M059J (cell line): ENCODE measurements around the gene LHFPL2. TPM values are rescaled to one million over a fixed set of nuclear protein-coding genes. Genes with fewer than 3 reads are reported as not detected.

Experiments used
- DNase-seq: peaks from one replicate; pipeline ENCODE4 v3.0.0-alpha.2; 2012; ENCODE audit warnings: low read depth
- total RNA-seq: library from RNA; depleted of rRNA; stranded (reverse); fragments of >200 nt; shearing (Covaris generic); gene quantifications from 2 replicates; pipeline ENCODE4 v1.2.3, GENCODE V29; 2014

The LHFPL2 gene
- total RNA-seq, 1 experiment from 2014 or later = 29.6 TPM

DNA sequence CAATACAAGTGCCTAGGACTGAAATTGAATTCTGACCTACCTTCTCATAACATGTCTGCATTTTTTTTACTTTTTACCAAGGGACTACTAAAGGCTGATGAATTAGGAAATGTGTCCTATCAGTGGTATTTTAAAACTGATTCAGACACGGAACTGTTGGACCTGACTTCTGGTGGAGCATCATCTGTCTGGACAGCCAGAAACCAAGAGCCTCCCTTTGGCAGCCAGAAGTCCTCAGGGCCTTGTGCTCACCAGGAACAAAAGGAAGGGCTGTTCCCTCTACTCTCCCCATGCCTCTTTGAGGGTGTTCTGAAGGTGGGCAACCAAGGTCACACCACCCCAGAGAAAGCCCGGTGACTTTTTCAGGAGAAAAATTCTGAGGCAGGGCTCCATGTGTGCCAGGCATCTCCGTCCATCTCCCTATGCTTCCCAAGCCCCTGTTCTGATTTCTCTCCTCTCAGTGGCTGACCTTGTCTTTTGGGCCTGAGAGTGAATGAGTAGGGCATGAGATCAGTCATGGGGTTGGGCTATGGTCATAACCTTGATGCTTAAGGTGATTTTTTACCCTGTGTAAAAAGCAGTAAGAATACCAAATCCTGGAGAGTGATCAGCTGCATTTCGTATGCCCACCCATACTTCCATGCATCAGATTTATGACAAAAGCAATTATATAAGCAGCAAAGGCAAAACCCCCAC lies 144.5 kb downstream of the LHFPL2 start:
- no peak for DNase-seq

DNA sequence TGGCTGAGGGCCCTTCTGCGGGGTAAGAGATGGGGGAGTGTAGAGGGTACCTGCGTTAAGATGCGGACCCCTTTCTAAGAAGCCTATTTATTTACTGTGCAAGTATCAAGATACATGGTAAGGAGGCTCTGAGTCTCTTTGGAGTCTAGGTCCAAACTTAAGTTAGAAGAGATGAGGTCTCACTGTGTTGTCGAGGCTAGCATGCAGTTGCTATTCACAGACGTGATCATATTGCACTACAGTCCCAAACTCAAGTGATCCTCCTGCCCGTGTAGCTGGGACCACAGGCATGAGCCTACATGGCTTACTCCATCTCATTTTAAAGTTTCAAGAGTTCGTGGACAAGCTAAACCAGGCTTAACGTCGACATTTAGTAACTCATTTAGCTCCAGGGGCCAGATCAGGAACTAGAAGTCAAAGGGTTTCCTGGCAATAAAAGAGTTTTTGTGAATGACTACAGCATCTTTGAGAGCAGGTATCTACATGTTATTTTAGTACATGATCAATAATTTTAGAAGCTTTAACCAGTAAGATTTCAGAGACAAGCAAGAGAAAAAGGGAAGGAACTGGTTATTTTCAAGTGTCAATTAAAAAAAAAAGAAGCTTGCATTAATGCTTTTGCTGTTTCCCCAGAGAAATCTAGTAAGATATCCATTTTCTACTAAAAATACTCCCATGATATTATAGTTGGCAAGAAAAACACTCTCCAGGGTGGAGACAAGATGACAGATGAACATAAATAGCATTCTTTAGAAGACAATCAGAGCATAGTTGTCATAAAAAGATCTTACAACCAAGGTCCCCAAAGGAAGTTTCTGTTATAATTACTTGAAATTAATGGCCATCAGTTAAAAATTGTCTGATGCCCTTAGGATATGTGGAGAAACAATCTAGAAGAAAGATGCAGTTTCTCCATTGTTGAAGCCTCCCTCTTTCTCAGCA lies 146.9 kb downstream of the LHFPL2 start:
- DNase-seq = peak; percentile 28

DNA sequence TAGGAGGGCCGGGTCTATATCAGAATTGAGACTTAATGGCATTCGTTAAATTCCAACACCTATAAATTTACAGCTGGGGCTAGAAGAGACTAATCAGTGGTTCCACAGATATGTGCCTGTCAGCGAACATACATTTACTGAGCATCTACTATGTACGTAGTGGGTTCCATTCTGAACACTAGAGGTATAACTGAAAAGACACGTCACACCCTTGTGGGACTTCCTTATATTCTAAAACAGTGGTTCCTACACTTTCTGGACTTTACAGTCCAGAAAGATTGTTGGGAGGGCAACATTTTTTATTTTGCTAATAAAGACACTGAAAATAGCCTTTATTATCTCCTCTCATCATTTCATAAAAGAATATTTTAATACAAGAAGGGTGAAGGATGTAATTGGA lies 147.7 kb downstream of the LHFPL2 start:
- no peak for DNase-seq

DNA sequence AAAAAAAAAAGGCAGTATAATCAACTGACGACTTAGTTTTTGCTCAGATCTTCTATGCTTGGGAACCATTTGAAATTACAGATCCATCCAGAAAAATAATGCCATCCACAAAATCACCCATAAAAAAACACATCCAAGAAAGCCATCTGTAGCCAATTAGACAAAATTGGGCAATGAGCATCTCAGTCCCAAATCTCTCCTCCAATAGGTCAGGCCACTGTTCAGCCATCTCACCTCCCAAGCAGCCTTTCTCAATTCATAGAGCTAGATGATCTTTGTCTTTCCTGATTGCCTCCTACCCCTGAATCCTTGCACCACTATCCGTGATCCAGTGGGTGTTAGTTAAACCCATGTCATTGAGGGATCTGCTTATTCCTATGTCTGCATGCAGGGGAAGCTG lies 148.5 kb downstream of the LHFPL2 start:
- DNase-seq = no peak

DNA sequence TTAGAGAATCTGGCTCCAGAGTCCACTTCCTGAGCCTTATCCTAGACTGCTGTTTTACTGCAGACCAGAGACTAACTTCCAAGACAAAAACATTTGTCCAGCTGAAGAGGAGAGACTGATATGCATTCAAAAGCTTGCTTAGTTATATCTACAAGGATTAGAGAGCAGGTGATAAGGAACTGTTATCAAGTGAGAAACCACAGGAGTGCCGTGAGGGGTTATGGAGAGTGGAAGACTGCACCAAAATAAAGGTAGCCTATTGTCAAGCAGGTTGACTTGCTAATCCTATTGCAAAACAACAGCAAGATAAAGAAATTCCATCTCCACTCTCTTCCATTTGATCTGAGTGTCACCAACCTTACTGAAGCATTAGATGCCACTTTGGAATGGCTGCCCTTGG lies 149.1 kb downstream of the LHFPL2 start:
- no peak for DNase-seq

DNA sequence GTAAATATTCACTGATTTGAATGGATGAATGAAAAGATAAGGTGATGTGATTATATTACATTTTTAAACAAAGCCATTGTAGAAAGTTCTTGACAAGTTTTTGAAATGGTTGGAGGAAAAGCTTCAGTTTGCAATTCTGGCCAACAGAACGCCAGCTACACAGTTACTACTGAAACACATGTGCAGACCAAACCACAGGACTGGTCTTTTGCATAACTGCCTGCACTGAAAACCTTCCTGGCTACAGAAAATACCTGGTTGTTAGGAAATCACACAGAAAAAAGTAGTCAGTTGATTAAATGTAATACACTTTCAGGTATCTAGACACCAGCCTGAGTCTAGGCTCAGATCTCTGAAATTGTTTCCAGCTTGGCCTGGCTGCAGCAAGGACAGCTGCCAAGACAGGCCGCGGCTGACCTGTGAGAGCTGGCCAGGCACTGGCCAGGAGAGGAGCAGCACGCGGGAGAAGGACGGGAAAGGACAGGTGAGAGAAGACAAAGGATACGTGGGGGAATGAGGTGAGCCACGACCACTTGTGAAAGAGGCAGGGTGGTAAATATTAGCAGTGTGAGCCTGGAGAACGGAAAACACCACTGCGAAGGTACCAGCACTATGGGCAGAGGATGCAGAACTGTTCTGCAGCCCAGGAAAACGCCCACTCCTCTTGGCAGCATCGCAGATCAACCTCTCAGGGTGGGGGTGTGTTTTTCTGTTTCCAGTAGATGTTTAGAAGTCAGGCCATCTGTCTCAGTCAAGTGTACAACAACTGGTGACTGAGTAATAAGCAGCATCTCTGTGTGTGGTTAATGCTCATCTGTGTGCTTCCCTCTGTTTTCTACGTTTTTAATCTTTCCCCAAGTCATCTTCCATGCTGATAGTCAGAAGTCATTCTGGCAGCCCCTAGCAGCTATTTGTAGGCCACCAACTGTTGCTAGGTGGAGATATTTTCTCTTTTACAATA lies 150.7 kb downstream of the LHFPL2 start:
- no peak for DNase-seq

DNA sequence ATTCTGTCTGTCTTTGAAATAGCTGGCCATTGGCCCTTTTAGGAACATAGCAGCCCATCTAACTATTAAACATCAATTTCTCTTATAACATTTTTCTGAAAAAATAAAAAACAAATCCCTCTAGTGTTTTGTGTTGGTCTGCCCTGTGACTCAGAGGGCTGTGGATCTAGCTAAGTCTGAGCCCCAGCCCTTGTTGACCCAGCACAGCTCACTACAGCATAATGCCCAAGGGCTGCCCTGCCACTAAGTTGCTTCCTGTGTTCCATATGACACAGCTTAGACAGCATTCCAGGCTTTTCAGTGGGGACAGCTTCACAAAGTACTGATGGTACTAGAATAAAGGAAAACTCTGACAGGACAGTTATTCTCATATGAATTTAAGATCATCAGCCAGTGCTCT lies 152.2 kb downstream of the LHFPL2 start:
- peak; percentile 77 for DNase-seq

DNA sequence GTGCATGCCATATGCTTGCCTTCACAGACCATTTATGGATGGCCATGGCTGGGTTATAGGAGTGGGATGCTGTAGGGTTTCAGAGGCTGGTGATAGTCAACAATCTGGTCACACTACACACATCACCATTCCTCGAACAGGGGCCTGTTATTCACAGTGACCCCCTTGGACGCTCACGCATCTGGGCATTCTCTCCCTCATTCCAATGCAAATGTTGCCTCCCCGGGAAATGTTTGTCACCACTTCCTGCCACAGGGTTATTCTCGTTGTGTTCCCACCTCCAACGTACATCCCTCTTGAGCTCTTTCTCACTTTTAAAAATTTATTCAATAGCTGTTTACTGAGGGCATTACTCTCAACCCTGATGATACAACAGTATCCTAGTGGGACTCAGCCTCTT lies 152.8 kb downstream of the LHFPL2 start:
- no peak for DNase-seq

DNA sequence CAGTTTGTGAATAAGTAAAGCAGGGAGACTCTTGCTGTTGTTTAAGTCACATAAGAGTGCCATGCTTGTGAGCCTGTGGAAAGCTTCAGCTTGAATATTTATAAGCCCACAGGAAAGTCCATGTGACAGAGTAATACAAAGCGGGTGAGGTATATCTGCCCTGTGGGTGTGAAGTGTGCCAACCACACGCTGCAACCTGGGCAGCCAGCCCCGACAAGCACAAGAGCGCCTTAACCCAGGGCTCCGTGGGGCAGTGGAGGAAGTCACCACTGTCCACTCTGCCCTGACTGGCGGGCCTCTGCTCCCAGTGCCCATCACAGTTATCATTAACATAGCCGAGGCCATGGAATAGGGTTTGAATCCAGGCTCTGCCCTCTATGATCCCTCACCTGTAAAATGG lies 155.9 kb downstream of the LHFPL2 start:
- no peak for DNase-seq

DNA sequence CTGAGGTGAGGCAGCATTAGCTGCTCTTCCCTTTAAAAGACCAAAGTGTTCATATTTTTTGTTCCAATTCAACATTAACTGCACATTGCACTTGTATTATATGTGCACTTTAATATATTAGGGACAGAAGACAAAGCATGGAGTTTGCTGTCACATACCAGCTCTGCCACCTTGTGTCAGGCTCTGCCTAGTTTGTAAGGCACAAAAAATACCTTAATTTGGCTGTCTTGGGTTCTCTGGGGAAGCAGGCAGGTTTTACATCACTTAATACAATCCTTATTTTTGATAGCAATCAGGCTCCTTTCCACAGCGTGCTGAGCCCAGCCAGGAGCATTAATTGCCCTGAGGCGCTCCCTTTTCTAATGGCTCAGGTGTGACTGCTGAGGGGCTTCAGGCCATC lies 156.3 kb downstream of the LHFPL2 start:
- DNase-seq = no peak

DNA sequence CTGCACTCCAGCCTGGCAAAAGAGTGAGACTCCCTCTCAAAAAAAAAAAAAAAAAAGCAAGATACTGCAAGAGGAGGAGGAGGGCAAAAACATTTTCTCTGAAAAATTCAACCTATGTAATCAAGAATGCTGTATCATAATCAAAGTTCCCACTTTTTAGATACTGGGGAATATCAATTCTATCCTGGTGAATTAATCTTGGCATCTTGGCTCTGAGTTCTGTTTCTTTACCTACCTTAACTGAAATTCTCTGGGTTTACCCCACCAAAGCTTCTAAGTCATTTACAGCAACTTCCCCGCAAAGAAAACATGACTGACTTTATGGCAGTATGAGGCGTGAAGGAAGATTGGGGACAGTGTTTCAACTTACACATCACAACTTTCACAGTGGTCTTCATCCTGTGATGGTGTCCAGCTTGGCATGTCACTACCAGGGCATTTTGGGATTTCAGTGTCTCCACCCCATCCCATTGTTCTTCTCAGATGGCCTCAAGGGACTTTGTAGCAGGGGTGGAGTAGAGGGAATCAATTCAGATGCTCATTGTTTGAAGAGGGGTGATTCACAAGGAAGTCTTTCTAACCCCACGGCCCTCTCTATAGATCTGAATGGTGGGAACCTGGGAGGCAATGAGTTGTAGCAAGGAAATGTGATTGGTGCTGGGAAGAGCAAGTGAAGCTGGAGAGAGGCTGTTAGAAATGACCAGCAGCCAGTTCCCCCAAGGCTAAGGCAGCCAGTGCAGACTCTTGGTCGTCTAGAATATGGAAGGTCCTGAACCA lies 157.7 kb downstream of the LHFPL2 start:
- DNase-seq = no peak

DNA sequence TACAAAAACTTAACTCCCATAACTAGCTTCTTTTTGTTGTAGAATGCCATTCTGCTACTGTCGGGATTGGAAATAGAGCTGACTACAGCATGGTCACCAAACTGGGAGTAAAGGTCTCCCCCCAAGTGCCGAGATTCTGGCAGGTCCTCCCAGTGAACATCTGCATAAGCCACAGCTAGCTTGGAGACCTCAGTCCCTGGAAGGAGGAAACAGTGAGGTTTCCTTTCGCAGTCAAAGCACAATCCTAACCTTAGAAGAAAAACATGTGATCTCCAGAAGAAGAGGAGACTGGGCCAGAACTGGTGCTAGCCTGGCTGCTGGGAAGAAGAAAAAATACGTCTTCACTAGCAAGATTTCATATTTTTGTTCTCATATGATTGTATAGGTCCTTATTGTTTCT lies 160.7 kb downstream of the LHFPL2 start:
- no peak for DNase-seq

DNA sequence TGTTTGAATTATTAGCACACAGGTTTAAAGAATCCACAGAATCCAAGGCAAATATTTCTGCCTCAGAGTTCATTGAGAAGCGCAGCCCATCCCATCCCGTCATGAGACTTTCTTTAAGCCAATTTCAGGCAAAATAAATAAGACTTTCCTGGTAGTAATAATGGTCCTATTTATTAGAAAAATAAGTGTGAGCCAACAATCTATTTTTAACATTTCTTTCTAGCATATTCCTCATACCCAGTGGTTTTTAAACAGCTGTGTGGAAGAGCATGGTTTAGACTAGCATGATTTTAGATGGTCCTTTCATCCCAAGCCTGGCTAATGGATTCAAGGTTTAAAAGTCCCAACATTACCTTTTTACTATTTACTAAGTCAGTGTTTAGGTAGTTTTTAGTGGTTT lies 162.4 kb downstream of the LHFPL2 start:
- DNase-seq = no peak

DNA sequence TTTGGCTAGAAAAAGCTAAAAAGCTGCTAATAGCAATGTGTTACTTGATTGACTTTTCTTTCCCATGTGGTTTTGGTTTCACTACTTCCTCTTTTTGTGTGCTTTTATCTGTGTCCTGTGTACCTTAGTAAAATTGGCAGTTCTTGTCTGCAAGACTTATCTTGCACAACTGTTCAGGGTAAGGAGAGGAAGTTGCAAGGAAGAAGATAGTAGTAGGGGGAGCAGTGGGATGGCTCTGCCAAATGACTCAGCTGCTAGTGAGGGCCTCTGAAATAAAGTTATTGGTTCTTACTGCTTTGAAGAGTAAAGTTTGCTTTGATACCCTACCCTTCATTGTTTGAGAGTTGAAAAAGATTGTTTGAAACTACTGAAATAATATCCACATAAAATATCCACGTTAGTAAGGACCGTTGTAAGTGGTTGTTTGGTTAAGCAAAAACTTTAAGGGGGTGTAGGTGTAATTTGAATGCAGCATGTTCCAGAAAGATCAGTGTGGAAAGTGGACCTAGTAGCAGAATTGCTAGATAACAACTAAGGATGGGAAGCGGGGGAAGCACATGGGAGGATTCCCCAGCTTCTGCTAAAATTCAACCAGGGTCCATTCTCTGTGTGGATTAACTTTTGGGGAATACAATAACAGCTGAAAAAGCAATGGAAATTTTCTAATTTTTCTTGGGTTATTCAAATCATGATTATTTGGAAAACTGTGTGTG lies 164.6 kb downstream of the LHFPL2 start:
- no peak for DNase-seq

DNA sequence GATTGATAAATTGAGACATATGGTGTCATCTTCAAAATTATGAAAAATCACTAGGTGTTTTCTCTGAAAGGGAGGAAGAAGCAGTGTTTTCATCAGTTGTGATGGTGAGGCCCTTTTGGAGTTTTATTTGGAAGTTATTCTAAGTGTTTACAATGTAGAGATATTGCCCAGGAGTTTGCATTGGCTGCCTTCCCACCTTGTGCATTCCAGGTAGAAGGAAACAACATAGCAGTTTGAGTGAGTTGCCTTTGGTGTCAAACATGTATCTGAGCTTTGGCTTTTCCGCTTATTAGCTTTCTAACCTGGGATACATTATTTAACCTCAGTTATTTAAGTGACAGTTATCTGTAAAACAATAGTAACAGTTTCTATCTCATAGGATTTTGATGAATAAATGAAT lies 165.6 kb downstream of the LHFPL2 start:
- no peak for DNase-seq

DNA sequence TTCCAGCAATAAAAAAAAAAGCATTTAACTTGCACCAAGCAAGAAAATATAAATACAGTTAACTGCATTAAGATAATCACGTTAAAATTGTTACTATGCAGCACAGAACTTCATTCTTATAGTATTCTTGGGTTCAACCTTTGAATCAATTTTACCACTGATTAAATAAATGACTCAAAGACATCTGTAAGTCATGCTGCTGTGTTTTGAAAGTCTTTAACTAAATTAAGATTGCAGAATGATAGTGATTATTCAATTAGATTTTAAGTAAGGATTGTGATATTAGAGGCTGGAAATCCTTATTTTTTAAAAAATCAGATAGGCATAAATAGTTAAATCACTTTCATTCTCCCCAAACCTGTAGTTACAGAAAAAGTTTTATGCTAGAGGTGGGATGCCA lies 171.8 kb downstream of the LHFPL2 start:
- no peak for DNase-seq

DNA sequence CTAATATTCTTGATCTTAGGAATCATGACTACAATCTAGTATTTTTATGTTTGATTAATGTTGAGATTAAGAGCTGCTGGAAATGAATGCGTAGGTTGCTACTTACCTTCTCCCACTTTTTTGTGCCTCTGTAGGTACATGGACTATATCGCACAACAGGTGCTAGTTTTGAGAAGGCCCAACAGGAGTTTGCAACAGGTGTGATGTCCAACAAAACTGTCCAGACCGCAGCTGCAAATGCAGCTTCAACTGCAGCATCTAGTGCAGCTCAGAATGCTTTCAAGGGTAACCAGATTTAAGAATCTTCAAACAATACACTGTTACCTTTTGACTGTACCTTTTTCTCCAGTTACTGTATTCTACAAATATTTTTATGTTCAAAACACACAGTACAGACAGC lies 173.2 kb downstream of the LHFPL2 start:
- no peak for DNase-seq

DNA sequence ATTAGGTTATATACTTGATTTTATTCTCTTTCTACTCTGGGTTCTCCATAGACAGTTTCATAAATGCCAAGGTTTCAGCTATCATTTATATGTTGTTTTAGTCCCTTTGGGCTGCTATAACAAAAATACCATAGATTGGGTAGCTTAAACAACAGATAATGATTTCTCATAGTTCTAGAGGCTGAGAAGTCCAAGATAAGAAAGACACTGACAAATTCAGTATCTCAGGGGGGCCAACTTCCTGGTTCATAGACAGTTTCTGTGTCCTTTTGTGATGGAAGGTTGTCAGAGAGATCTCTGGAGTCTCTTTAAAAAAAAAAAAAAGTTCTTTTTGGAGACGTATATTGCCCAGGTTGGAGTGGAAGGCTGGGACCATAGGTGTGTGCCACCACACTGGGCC lies 174.8 kb downstream of the LHFPL2 start:
- no peak for DNase-seq

DNA sequence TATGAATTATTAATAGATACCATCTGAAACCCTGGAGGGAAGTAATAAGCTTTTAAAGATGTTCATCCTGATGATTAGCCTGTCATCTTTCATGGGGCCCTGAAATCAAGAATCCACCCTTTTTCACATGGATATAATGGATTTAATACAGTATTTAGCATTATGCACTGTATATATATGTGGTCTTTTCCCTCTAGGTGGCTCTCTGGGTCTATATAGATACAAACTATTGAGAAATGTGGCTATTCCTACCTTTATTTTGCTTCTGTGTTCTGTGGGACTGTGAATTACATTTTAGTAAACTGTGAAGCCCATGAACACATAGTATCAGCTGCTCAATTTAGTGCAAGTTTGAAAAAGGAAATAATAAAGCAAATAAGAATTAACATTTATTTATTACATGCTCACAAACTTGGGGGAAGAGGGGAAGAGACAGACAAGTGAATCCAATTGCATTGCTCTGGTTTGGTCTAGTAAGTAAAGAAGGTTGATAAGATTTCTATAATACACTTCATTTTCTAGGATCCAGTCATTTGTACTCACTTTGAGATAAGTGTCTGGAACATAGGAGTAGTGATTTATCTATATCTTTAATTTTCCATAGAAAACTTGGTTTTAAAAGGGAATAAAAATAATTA lies 176.0 kb downstream of the LHFPL2 start:
- DNase-seq = peak; percentile 36

DNA sequence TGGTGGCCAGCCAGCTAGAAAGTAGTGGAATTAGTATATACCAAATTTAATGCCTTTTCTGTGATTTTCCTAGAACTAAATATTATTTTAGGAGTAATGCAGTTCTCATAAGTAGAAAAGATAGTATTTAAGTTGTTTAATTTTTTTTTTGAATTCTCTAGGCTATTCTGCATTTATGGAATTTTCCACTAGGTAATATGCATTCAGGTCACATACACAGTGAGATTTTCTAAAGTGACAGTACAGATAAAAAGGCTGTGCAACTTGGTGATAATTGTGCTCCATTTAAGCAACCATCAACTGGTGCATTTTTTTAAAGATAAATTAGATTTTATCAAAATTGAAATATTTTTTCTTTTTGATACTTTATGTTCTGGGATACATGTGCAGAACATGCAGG lies 176.7 kb downstream of the LHFPL2 start:
- no peak for DNase-seq
